HG03097 (cell line): Measurements from ENCODE around the gene CDS2.

Experiments
- ATAC-seq: cut with Tn5 transposase; IDR thresholded peaks from one replicate; pipeline ENCODE4 v1.9.1; 2021; ENCODE audit not compliant: unreplicated experiment, low FRiP score

Gene CDS2

GRCh38 chr20:5149892-5150225 lies 23.1 kb downstream of the CDS2 start:
- no peak for ATAC-seq

- no peak for ATAC-seq
Observed at GRCh38 chr20:5150226-5151076, 23.6 kb downstream of the CDS2 start.

GRCh38 chr20:5153152-5153467 lies 26.3 kb downstream of the CDS2 start:
- ATAC-seq: no peak

GRCh38 chr20:5153612-5154542 lies 27.1 kb downstream of the CDS2 start:
- ATAC-seq: no peak

GRCh38 chr20:5154543-5154925 lies 27.7 kb downstream of the CDS2 start:
- no peak for ATAC-seq

- ATAC-seq: no peak
Observed at GRCh38 chr20:5155404-5155803, 28.6 kb downstream of the CDS2 start.

GRCh38 chr20:5156675-5157448 lies 30.1 kb downstream of the CDS2 start:
- no peak for ATAC-seq

GRCh38 chr20:5159928-5160327 lies 33.1 kb downstream of the CDS2 start:
- no peak for ATAC-seq

- ATAC-seq: no peak
Observed at GRCh38 chr20:5160882-5161281, 34.1 kb downstream of the CDS2 start.

GRCh38 chr20:5161536-5162164 lies 34.8 kb downstream of the CDS2 start:
- no peak for ATAC-seq

- no peak for ATAC-seq
Observed at GRCh38 chr20:5164645-5165625, 38.1 kb downstream of the CDS2 start.

GRCh38 chr20:5168651-5169396 lies 42.0 kb downstream of the CDS2 start:
- ATAC-seq: no peak

GRCh38 chr20:5170341-5170740 lies 43.5 kb downstream of the CDS2 start:
- ATAC-seq: no peak

- no peak for ATAC-seq
Observed at GRCh38 chr20:5171064-5171789, 44.4 kb downstream of the CDS2 start.

- ATAC-seq: no peak
Observed at GRCh38 chr20:5171790-5172164, 45.0 kb downstream of the CDS2 start.

GRCh38 chr20:5172167-5172601 lies 45.4 kb downstream of the CDS2 start:
- ATAC-seq: no peak

- ATAC-seq: no peak
Observed at GRCh38 chr20:5172903-5173463, 46.2 kb downstream of the CDS2 start.

GRCh38 chr20:5173751-5174150 lies 46.9 kb downstream of the CDS2 start:
- ATAC-seq: no peak
